B cell (primary cell): Measurements from ENCODE around the gene NTRK2. TPM values are rescaled to one million over a fixed set of nuclear protein-coding genes. Genes with fewer than 3 reads are reported as not detected.

Experiments
- ATAC-seq: fragments of 200-7000 bp; cut with Tn5 transposase; one replicate; pipeline ENCODE4 v1.10.0; 2021; ENCODE audit warnings: low read depth, mild to moderate bottlenecking, moderate number of reproducible peaks, moderate library complexity
- CTCF ChIA-PET: fragments of 350-600 bp; sonication (Branson Sonifier 250); formaldehyde crosslinking; loops from one replicate; lab custom pipeline; 2021; ENCODE audit warnings: antibody characterized with exemption, inconsistent platforms; lab: Charles Lee
- POLR2A ChIA-PET: fragments of 350-600 bp; sonication (Branson Sonifier 250); formaldehyde crosslinking; loops from one replicate; lab custom pipeline; 2021; ENCODE audit warnings: antibody characterized with exemption; lab: Charles Lee
- DNase-seq: peaks from one replicate; pipeline ENCODE4 v3.0.0; 2013
- H2AFZ ChIP-seq: 2 replicates; pipeline ENCODE4 v1.6.1; 2012; ENCODE audit warnings: mild to moderate bottlenecking, low read depth, low read length; ENCODE audit not compliant: insufficient read depth, poor library complexity, severe bottlenecking
- H3K27ac ChIP-seq, 2 donors: 1 replicate in 1 of 2; 2 replicates in 1 of 2; pipeline ENCODE4 v1.5.1; 2012 to 2013; ENCODE audit warnings: low read length in 2 of 2, mild to moderate bottlenecking in 2 of 2, moderate library complexity in 1 of 2
- H3K27me3 ChIP-seq, 4 experiments: fragments of 200-600 bp in 1 of 4; sonication (generic) in 1 of 4; replicated peaks in 1 of 4; 1 replicate in 2 of 4; 2 replicates in 2 of 4; pipeline versions ENCODE4 v1.6.1 to v1.7.0; 2013 to 2016; ENCODE audit warnings: low read length in 3 of 4, mild to moderate bottlenecking in 2 of 4, mixed read lengths in 1 of 4, moderate library complexity in 1 of 4; ENCODE audit not compliant: insufficient read depth in 4 of 4, control insufficient read depth in 3 of 4; ENCODE audit errors: control extremely low read depth in 1 of 4
- H3K36me3 ChIP-seq, 2 experiments: replicated peaks in 1 of 2; 1 replicate in 1 of 2; 2 replicates in 1 of 2; pipeline versions ENCODE4 v1.6.1 to v1.7.1; 2013; ENCODE audit warnings: low read length in 1 of 2; ENCODE audit not compliant: insufficient read depth in 2 of 2, control insufficient read depth in 1 of 2; ENCODE audit errors: control extremely low read depth in 1 of 2, extremely low read depth in 1 of 2
- H3K4me1 ChIP-seq, 2 donors: fragments of 200-600 bp in 1 of 2; sonication (generic) in 1 of 2; 1 replicate in 1 of 2; 2 replicates in 1 of 2; pipeline versions ENCODE4 v1.5.1 to v1.6.1; 2013 to 2017; ENCODE audit warnings: low read length in 2 of 2; ENCODE audit not compliant: control insufficient read depth in 2 of 2, insufficient read depth in 2 of 2
- H3K4me2 ChIP-seq: replicated peaks from 2 replicates; pipeline ENCODE3; 2012; ENCODE audit warnings: mild to moderate bottlenecking, low read depth, low read length; ENCODE audit not compliant: poor library complexity, severe bottlenecking
- H3K4me3 ChIP-seq, 5 experiments: fragments of 200-600 bp in 1 of 5; sonication (generic) in 1 of 5; 1 replicate in 3 of 5; 2 replicates in 2 of 5; pipeline versions ENCODE4 v1.5.1 to v1.7.0; 2011 to 2016; ENCODE audit warnings: low read length in 4 of 5, mild to moderate bottlenecking in 4 of 5, low read depth in 2 of 5, control low read depth in 1 of 5, moderate library complexity in 1 of 5; ENCODE audit not compliant: insufficient read depth in 1 of 5; ENCODE audit errors: control extremely low read depth in 1 of 5, extremely low read depth in 1 of 5
- H3K79me2 ChIP-seq: fragments of 200-600 bp; sonication (generic); one replicate; pipeline ENCODE4 v1.6.0; 2016; ENCODE audit warnings: low read length; ENCODE audit not compliant: control insufficient read depth, insufficient read depth
- H3K9ac ChIP-seq: fragments of 200-600 bp; sonication (generic); 2 replicates; pipeline ENCODE4 v1.6.1; 2017; ENCODE audit warnings: mild to moderate bottlenecking, low read length, moderate library complexity
- H3K9me3 ChIP-seq, 3 donors: one replicate each; pipeline versions ENCODE4 v1.6.1 to v1.7.1; 2013; ENCODE audit warnings: low read length in 2 of 3; ENCODE audit not compliant: control insufficient read depth in 2 of 3, insufficient read depth in 1 of 3; ENCODE audit errors: control extremely low read depth in 1 of 3
- H4K20me1 ChIP-seq: 2 replicates; pipeline ENCODE4 v1.6.0; 2012; ENCODE audit warnings: mild to moderate bottlenecking, low read length; ENCODE audit not compliant: insufficient read depth, control insufficient read depth, poor library complexity, severe bottlenecking
- H3K27ac Mint-ChIP-seq: one replicate; pipeline ENCODE4 v1.8.0; 2021; ENCODE audit warnings: mixed read lengths
- H3K27me3 Mint-ChIP-seq: one replicate; pipeline ENCODE4 v1.8.0; 2021; ENCODE audit warnings: mixed read lengths
- H3K4me1 Mint-ChIP-seq: one replicate; pipeline ENCODE4 v1.8.0; 2021; ENCODE audit warnings: mixed read lengths
- H3K4me3 Mint-ChIP-seq: one replicate; pipeline ENCODE4 v1.8.0; 2021; ENCODE audit warnings: mixed read lengths
- H3K9me3 Mint-ChIP-seq: one replicate; pipeline ENCODE4 v1.8.0; 2022; ENCODE audit warnings: mixed read lengths; ENCODE audit not compliant: insufficient read depth
- CTCF ChIP-seq: fragments of 200-600 bp; IDR thresholded peaks from one replicate; pipeline ENCODE4 v1.8.0; 2022; ENCODE audit warnings: antibody characterized with exemption, mild to moderate bottlenecking
- EZH2 ChIP-seq: IDR thresholded peaks from 2 replicates; pipeline ENCODE4 v1.6.1; 2012; ENCODE audit warnings: borderline replicate concordance, low read depth, mild to moderate bottlenecking, moderate library complexity, low read length; ENCODE audit not compliant: insufficient read depth, poor library complexity, severe bottlenecking
- WGBS: methylation state at CpG from one replicate; pipeline ENCODE4 v1.1.5; 2013; ENCODE audit warnings: missing lambda C conversion rate; ENCODE audit not compliant: insufficient coverage; 5-methylcytosine and 5-hydroxymethylcytosine counted together
- intact Hi-C: fragments of 100-400 bp; cut with micrococcal nuclease; formaldehyde crosslinking; loops from one replicate; pipeline ENCODE4 v1.10.0; 2022
- polyA plus RNA-seq: library from polyadenylated mRNA; depleted of rRNA; stranded (reverse); fragments of >200 nt; gene quantifications from 2 replicates; pipeline ENCODE4 v1.2.3, GENCODE V29; 2012
- total RNA-seq, 2 donors: library from RNA; stranded (reverse); fragments of 120-200 nt in 1 of 2; gene quantifications; 1 replicate in 1 of 2; 2 replicates in 1 of 2; pipeline versions ENCODE4 v1.2.3 to v1.2.4, GENCODE V29; 2013 to 2022

The NTRK2 gene
- total and polyA plus RNA-seq, 2 donors (not counting 1 experiment from before 2014, with no cell fraction given), result 0.03 to 0.10 TPM

- WGBS, result 65% methylated on average over 2 of the region's 2 CpGs
- no peak overlapping the region for H3K4me3 Mint-ChIP-seq
- H3K4me3 ChIP-seq, result no peak overlapping the region
- no peak overlapping the region for H3K9ac ChIP-seq
- TF ChIP-seq CTCF (no peak), EZH2 (no peak)
- H3K4me1 Mint-ChIP-seq, result no peaks in the 10 kb centered on the region
- H3K27me3 Mint-ChIP-seq, result no peaks in the 10 kb centered on the region
- no peak overlapping the region for H3K4me2 ChIP-seq
- DNase-seq (no peak), ATAC-seq (no peak)
- no peak overlapping the region for H3K27ac Mint-ChIP-seq
- no peak overlapping the region for H2AFZ ChIP-seq
- H3K9me3 ChIP-seq, result no peaks in the 10 kb centered on the region
- no peak overlapping the region for H3K27ac ChIP-seq
- no peaks in the 10 kb centered on the region for H3K27me3 ChIP-seq
- H3K36me3 ChIP-seq, result no peaks in the 10 kb centered on the region
- H3K79me2 ChIP-seq, result no peaks in the 10 kb centered on the region
- intact Hi-C loops, result no loop called here
- no peaks in the 10 kb centered on the region for H4K20me1 ChIP-seq
- CTCF ChIA-PET, result no interaction called here
- no peaks in the 10 kb centered on the region for H3K9me3 Mint-ChIP-seq
- POLR2A ChIA-PET, result no interaction called here
- H3K4me1 ChIP-seq, result no peaks in the 10 kb centered on the region
These were observed 270.8 kb downstream of the NTRK2 start for GRCh38 chr9:84940294-84940693.

DNA sequence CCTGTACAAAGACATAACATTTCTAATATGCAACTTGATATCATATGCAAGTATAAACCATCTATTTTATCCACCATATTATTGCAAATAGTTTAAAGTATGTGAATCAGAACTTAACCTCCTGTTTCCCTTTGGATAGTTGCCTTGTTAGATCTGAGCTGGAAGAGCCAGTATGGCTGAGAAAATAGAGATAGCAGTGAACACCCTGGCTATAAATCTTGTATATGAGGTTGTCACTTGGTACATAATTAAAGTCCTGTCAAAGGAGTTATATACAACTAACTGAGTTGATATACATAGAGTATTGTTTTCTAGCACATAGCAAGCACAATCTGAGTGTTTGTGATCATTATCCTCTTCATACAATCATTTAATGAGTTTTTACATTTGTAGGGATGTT, 272.3 kb downstream of the NTRK2 start:
- H3K27ac ChIP-seq, result no peak overlapping the region
- Mint-ChIP-seq H3K4me1 (no peaks in the 10 kb centered on the region), H3K4me3 (no peak overlapping the region), H3K27ac (no peak overlapping the region), H3K27me3 (no peaks in the 10 kb centered on the region), H3K9me3 (no peaks in the 10 kb centered on the region)
- ChIA-PET CTCF (no interaction called here), POLR2A (no interaction called here)
- TF ChIP-seq EZH2, result no peak
- no peak for TF ChIP-seq CTCF
- no peaks in the 10 kb centered on the region for H3K79me2 ChIP-seq
- ATAC-seq (no peak), DNase-seq (no peak)
- no peaks in the 10 kb centered on the region for H3K9me3 ChIP-seq
- H3K4me1 ChIP-seq, result no peaks in the 10 kb centered on the region
- H3K27me3 ChIP-seq, result no peaks in the 10 kb centered on the region
- intact Hi-C loops, result no loop called here
- no peak overlapping the region for H2AFZ ChIP-seq
- no peaks in the 10 kb centered on the region for H4K20me1 ChIP-seq
- no peak overlapping the region for H3K4me3 ChIP-seq
- no peak overlapping the region for H3K4me2 ChIP-seq
- H3K36me3 ChIP-seq, result no peaks in the 10 kb centered on the region
- no peak overlapping the region for H3K9ac ChIP-seq
